Hindlimb muscle (tissue), 1 donor: ENCODE results near the gene LDLRAD2. TPM values are rescaled to one million over a fixed set of nuclear protein-coding genes. Genes with fewer than 3 reads are reported as not detected.
"Not testable (repeated sequence)": the region's sequence is repeated elsewhere in the genome, so short reads cannot be mapped to it uniquely, and the experiment has no call there.

Experiments used
- DNase-seq: peaks from one replicate; pipeline ENCODE4 v3.0.0-alpha.2; 2013
- polyA plus RNA-seq: library from polyadenylated mRNA; unstranded; fragments of 120-200 nt; gene quantifications from one replicate; pipeline ENCODE4 v1.2.1, GENCODE V29; 2013; ENCODE audit not compliant: insufficient read length

LDLRAD2 gene
- polyA plus RNA-seq, 1 donor = 4.8 TPM

DNA sequence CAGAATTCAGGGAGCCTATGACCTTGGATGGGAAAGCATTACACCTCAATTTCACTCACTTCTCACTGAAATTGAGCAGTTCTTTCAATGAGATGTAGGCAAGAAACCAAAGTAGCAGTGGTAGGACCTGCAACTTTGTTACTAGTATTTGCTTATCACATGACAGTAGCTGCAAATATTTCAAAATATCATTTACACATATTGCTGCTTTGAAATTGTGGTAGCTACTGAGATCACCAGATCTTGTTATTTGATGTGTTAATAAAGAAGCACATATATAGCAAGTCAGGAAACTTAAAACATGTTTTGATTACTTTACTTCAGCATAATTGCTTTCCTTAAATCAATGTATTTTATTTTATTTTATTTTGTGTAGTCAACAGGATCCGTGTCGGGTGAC, 12.9 kb downstream of the LDLRAD2 start:
- no peak for DNase-seq

DNA sequence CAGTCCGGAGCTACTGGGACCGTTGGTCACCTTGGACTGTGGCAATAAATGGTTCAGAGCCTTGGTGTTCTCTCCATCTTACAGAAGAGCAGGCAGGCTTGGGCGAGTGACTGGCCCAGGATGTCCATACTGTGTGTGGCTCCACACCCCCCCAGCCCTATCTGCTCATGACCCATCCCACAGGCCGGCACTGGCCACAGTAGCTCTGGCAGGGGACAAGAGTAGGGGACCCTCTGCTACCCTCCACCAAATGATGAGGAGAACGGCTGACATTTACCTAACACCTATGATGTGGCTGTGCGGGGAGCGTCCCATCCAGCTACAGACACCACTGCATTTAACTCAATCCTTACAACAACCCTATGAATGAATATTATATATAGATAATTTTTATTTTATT, 13.3 kb downstream of the LDLRAD2 start:
- no peak for DNase-seq

DNA sequence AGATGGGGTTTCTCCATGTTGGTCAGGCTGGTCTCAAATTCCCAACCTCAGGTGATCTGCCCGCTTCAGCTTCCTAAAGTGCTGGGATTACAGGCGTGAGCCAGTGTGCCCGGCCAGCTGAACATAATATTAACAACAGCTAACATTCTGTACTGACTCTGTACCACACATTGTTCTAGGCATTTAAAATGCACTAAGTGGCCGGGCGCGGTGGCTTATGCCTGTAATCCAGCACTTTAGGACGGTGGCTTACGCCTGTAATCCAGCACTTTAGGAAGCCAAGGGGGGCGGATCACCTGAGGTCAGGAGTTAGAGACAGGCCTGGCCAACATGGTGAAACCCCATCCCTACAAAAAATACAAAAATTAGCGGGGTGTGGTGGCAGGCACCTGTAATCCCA, 14.6 kb downstream of the LDLRAD2 start:
- DNase-seq = not testable (repeated sequence)

GRCh38 chr1:21827141-21827679, 15.1 kb downstream of the LDLRAD2 start:
- DNase-seq = no peak

GRCh38 chr1:21828075-21828474, 16.0 kb downstream of the LDLRAD2 start:
- DNase-seq = no peak

DNA sequence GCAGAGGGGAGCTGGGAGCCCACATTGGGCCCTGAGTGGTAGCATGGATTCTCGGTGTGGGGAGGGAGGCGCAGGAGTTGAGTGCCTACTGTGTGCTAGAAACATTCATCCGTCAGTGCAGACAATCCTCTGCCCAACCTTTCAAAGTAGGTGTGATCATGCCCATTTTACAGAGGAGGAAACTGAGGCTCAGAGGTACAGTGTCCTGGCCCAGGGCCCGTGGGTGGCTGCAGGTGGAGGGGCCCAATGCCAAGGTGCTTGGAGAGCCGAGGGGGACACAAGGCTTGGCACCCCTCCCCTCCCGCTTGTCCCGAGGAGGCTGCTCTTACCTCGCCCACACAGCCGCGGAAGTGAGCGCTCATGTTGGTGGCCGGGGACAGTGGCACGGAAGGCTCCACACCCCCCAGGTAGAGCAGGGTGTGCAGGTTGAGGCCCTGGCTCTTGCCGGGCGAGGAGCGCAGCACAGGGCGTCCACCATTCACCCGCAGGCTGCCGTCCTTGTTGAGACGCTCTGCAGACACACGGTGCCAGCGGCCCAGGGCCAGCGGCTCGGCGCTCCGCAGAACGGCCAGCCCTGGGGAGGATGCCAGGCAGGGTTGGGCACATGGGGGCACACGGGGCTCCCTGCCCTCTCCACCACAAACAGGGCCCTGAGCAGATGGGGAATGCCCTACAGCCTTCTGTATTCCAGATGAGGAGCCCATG, 16.6 kb downstream of the LDLRAD2 start:
- no peak for DNase-seq

DNA sequence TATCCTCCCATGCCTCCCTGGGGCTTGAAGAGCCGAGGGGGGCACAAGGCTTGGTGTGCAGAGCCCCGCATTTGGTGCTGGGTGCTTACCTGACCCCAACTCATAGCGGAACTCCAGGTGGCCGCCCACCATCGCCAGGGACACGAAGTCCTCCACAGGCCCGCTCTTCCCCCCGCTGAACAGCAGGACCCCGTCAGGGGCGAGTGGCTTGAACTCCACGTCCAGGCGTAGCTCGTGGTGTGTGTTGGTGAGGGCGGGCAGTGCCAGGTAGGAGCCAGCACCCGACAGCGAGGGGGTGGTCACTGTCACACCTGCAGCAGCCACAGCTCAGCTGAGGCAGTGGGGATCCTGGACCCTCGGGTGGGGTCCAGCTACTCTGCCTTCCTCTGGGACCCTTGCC, 17.2 kb downstream of the LDLRAD2 start:
- no peak for DNase-seq

DNA sequence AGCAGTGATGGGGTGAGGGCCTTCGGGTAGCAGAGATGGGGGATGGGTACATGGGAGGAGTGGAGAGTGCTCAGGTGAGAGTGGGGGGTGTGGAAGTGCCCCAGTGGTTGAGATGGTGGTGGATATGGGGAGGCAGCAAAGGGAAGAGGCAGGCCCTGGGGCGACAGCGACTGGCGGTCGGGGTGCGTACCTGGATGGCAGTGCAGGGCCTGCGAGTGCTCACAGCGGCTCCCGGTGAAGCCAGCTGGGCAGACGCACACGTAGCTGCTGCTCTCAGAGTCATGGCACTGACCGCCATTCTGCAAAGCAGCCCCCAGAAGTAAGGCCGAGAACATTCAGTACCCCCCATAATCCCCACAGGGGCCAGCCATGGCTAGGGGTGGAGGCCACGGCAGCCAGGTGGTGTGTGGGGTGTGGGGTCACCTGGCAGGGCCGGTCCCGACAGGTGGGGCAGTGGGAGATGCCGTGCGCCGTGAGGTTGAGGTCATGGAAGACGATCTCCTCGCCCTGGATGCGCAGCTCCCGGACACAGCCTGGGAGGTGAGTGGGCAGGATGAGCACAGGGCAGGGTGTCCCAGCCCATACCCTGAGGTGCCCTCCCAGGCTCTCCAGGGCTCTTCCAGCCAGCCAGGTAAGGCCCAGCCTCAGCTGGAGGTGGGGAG, 18.9 kb downstream of the LDLRAD2 start:
- no peak for DNase-seq

- DNase-seq = no peak
Measured at GRCh38 chr1:21831454-21831970, 19.4 kb downstream of the LDLRAD2 start.

DNA sequence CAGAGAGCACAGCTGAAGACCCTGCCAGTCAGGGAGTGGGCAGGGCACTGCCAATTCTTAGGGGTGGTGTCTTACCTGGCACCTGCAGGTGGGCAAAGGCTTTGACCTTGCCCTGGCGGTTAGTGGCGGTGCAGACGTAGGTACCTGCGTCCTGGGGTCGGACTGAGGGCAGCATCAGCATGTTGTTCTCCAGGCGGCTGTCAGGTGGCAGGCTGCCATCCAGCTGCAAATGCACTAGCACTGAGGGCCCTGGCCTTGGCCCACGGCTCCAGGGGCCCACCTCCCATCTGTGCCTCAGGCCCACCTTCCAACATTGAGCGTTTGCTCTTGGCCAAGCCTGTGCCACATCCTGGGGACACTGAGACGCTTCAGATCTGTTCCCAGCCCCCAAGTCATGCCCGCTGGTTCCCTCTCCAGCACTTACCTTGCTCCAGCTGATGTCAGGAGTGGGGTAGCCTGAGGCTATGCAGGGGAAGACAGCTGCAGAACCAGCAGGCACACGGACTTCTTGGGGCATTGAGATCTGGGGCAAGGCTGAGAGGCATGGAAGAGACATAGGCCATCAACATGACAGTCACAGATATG, 21.4 kb downstream of the LDLRAD2 start:
- no peak for DNase-seq

DNA sequence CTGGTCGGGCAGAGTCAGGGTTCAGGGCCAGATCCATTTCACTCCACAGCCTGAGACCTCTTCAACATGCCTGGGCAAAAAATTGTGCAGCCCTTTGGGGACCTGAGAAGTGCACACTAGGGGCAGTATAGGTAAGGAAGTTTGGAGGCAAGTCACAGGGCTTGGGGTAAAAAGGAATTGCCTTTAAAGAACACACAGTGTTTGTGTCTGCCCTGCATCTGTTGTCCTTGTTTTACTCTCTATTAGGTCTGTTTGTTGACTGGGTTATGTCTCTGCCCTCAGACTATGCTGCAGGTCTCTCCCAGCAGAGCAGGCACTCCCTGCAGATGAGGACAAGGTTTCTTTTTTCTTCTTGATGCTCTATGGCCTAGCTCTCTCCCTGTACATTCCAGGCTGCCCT, 22.0 kb downstream of the LDLRAD2 start:
- no peak for DNase-seq

DNA sequence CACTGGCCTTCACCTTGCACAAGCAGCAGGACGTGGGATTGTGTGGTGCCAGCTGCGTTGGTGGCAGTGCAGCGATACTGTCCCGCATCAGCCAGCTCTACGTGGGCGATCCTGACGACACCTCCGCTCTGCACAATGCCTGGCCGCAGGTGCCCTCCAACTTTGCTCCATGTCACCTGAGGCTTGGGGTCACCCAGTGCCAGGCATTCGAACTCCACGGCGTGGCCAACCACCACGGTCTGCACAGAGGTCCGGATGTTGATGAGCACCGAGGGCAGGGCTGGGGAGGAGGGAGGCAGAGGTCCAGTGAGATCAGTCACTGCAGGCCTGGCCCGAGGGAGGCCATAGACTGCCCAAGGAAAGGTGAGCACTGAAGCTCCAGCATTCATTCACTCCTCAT, 22.6 kb downstream of the LDLRAD2 start:
- no peak for DNase-seq

GRCh38 chr1:21836010-21836409, 23.9 kb downstream of the LDLRAD2 start:
- no peak for DNase-seq

GRCh38 chr1:21836729-21837128, 24.7 kb downstream of the LDLRAD2 start:
- no peak for DNase-seq

GRCh38 chr1:21837476-21837875, 25.4 kb downstream of the LDLRAD2 start:
- no peak for DNase-seq

GRCh38 chr1:21838359-21839157, 26.5 kb downstream of the LDLRAD2 start:
- DNase-seq = no peak

GRCh38 chr1:21839337-21840037, 27.4 kb downstream of the LDLRAD2 start:
- no peak for DNase-seq

DNA sequence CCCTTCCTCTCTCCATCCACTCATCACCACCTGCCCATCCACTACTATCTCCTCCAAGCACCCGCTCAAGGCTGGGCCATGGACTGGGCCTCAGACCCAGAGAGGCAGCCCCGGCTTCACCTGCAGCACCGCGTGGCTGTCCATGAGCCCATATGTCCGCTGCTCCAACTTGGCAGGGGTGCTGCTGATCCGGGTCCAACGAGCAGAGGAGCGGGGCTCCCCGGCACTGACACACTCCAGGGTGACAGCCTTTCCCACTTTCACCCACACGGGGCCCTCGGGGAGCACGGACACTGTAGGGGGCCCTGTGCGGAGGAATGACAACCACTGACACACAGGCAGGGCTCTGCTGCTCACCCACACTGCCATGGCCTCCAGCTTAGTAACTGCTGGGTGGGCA, 28.9 kb downstream of the LDLRAD2 start:
- DNase-seq = no peak

GRCh38 chr1:21841852-21842466, 29.9 kb downstream of the LDLRAD2 start:
- DNase-seq = no peak

DNA sequence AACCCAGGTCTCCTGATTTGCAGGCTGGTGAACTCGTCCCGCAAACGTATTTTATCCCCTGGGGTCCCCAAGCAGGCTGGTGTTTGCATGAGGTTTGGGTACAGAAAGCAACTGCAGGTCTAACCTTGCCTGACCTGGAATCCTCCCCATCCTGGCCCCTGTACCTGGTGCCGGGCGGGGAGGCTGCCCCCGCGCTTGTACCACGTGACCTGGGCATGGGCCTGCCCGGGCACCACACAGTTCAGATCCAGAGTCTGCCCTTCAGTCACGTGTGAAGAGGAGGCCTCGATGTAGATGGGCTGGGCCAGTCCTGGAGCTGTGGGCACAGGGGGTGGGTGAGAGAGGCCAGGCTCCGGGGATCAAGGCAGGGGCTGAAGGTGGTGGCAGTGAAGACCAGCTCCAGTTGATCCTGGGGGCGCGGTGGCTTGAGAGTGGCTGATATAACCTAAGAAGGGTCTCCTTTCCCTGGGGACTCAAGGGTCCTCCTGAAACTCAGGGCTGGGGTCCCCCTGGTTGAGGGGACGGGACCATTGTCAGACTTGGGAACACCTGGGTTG, 30.6 kb downstream of the LDLRAD2 start:
- no peak for DNase-seq

- DNase-seq = no peak
Measured at GRCh38 chr1:21843208-21843607, 31.1 kb downstream of the LDLRAD2 start.
